ENCODE data around the gene ISCA2. TPM values are rescaled to one million over a fixed set of nuclear protein-coding genes. Genes with fewer than 3 reads are reported as not detected.

Gene ISCA2, protein sequence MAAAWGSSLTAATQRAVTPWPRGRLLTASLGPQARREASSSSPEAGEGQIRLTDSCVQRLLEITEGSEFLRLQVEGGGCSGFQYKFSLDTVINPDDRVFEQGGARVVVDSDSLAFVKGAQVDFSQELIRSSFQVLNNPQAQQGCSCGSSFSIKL
- 23.1 and 29.1 TPM in 2 replicates for total RNA-seq

GRCh38 chr14:74493343-74494261 is at the start of gene ISCA2:
Gene ISCA2 (plus strand): TSS chr14:74493765. CDS start chr14:74493775, 10 bp downstream.

GRCh38 chr14:74492776-74493342 is 706 bp upstream of the ISCA2 start, which contains the start of gene NPC2:
Gene NPC2 (minus strand): TSS chr14:74493305. CDS start chr14:74493274, 31 bp downstream.

Other genes with a start within 250 kb of the ISCA2 start
- 40.6 and 47.1 TPM in 2 replicates for gene ABCD4, start 190.8 kb upstream of the ISCA2 start, total RNA-seq
- gene VRTN, start 145.3 kb upstream of the ISCA2 start, total RNA-seq, result not detected in 2 replicates
- under 0.01 and 0.15 TPM in 2 replicates for gene SYNDIG1L, start 67.6 kb upstream of the ISCA2 start, total RNA-seq
- gene NPC2, start 460 bp upstream of the ISCA2 start, total RNA-seq, result 172 and 208 TPM in 2 replicates
- gene LTBP2, start 118.5 kb downstream of the ISCA2 start, total RNA-seq, result 165 and 248 TPM in 2 replicates
- 24.9 and 25.8 TPM in 2 replicates for gene AREL1, start 219.3 kb downstream of the ISCA2 start, total RNA-seq
- 30.6 and 58.2 TPM in 2 replicates for gene FCF1, start 219.4 kb downstream of the ISCA2 start, total RNA-seq